Measurements from ENCODE around the gene MYOM3. TPM values are rescaled to one million over a fixed set of nuclear protein-coding genes. Genes with fewer than 3 reads are reported as not detected.

Gene MYOM3
- total and polyA plus RNA-seq, 9 donors, result 255 to 555 (median 371) TPM

GRCh38 chr1:24007079-24007478 is 104.9 kb downstream of the MYOM3 start:
- Histone ChIP-seq H3K36me3 (ENCODE audit: control insufficient read depth, insufficient read depth, low read length) (no peaks in the 10 kb centered on the region), H3K27me3 (ENCODE audit: control insufficient read depth, insufficient read depth, low read length) (peaks cover 8% of the 10 kb centered on the region), H3K4me1 (ENCODE audit: control insufficient read depth, insufficient read depth, low read length) (peaks cover 8% of the 10 kb centered on the region), H3K9me3 (replicated peaks; ENCODE audit: control insufficient read depth, low read depth, low read length) (no peaks in the 10 kb centered on the region), H3K27ac (ENCODE audit: low read length) (no peak overlapping the region), H3K4me3 (ENCODE audit: low read length) (no peak overlapping the region)
- no peak for DNase-seq

Other genes starting within 250 kb of the MYOM3 start
- 20.4 TPM for gene FUCA1, start 243.8 kb downstream of the MYOM3 start, total RNA-seq
- gene FUCA1, start 243.8 kb downstream of the MYOM3 start, polyA plus RNA-seq (ENCODE audit: insufficient read depth in 1 of 8, insufficient read length in 8 of 8, low replicate concordance in 1 of 8), result 10 to 100 TPM; 12.7 to 17.7 (median 13.6) TPM
- gene CNR2, start 198.8 kb downstream of the MYOM3 start, total RNA-seq, result under 0.01 TPM
- under 1 TPM in 7 of 8 donors, not detected in 1; 0.03 to 0.12 (median 0.05) TPM for gene CNR2, start 198.8 kb downstream of the MYOM3 start, polyA plus RNA-seq (ENCODE audit: insufficient read depth in 1 of 8, insufficient read length in 8 of 8, low replicate concordance in 1 of 8)
- 82.9 TPM for gene PNRC2, start 152.3 kb downstream of the MYOM3 start, total RNA-seq
- 100 to 1,000 TPM in 7 of 8 donors, 10 to 100 TPM in 1; 98.3 to 131 (median 109) TPM for gene PNRC2, start 152.3 kb downstream of the MYOM3 start, polyA plus RNA-seq (ENCODE audit: insufficient read depth in 1 of 8, insufficient read length in 8 of 8, low replicate concordance in 1 of 8)
- gene SRSF10, start 131.8 kb downstream of the MYOM3 start, total RNA-seq, result 77.4 TPM
- gene SRSF10, start 131.8 kb downstream of the MYOM3 start, polyA plus RNA-seq (ENCODE audit: insufficient read depth in 1 of 8, insufficient read length in 8 of 8, low replicate concordance in 1 of 8), result 100 to 1,000 TPM in 6 of 8 donors, 10 to 100 TPM in 2; 92.8 to 141 (median 111) TPM
- gene IL22RA1, start 31.0 kb upstream of the MYOM3 start, total RNA-seq, result not detected
- gene IL22RA1, start 31.0 kb upstream of the MYOM3 start, polyA plus RNA-seq (ENCODE audit: insufficient read depth in 1 of 8, insufficient read length in 8 of 8, low replicate concordance in 1 of 8), result 1 to 10 TPM in 1 of 8 donors, under 1 TPM in 5, not detected in 2; 0.05 to 3.2 (median 0.56) TPM
- 0.04 TPM for gene IFNLR1, start 75.2 kb upstream of the MYOM3 start, total RNA-seq
- gene IFNLR1, start 75.2 kb upstream of the MYOM3 start, polyA plus RNA-seq (ENCODE audit: insufficient read depth in 1 of 8, insufficient read length in 8 of 8, low replicate concordance in 1 of 8), result 1 to 10 TPM in 1 of 8 donors, under 1 TPM in 6, not detected in 1; 0.06 to 1.1 (median 0.21) TPM
- gene GRHL3, start 207.2 kb upstream of the MYOM3 start, total RNA-seq, result 0.09 TPM
- gene GRHL3, start 207.2 kb upstream of the MYOM3 start, polyA plus RNA-seq (ENCODE audit: insufficient read depth in 1 of 8, insufficient read length in 8 of 8, low replicate concordance in 1 of 8), result 1 to 10 TPM in 1 of 8 donors, under 1 TPM in 5, not detected in 2; 0.05 to 7.7 (median 0.10) TPM